Pons (tissue), 1 donor: ENCODE data around the gene SEPTIN5.

Experiments
- DNase-seq: peaks from one replicate; pipeline ENCODE4 v3.0.0-alpha.2; 2016; ENCODE audit warnings: low spot score

The SEPTIN5 gene

DNA sequence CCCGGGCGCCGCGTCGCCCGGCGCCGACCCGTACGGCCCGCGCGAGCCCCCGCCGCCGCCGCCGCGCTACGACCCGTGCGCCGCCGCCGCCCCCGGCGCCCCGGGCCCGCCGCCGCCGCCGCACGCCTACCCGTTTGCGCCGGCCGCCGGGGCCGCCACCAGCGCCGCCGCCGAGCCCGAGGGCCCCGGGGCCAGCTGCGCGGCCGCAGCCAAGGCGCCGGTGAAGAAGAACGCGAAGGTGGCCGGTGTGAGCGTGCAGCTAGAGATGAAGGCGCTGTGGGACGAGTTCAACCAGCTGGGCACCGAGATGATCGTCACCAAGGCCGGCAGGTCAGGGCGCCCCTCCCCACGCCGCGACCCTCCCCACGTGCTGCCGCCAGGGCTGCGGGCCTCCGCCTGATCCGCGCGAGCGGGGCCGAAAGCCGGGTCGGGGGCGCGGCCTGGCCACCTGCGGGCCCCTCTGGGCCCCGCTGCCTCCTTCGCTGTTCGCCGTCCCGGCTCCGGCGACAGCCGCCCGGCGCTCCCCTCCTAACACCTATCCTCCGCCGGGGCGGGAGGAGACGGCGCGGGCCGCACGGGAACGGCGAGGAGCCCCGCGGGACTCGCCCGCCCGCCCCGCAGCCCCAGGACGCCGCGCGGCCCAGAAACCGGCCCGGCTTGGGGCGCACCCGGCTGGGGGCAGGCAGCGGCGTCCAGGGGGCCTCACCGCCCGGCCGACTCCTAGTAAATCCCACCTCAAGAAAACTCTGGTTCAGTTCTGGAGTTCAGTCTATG is 46.8 kb downstream of the SEPTIN5 start:
- DNase-seq, result no peak

DNA sequence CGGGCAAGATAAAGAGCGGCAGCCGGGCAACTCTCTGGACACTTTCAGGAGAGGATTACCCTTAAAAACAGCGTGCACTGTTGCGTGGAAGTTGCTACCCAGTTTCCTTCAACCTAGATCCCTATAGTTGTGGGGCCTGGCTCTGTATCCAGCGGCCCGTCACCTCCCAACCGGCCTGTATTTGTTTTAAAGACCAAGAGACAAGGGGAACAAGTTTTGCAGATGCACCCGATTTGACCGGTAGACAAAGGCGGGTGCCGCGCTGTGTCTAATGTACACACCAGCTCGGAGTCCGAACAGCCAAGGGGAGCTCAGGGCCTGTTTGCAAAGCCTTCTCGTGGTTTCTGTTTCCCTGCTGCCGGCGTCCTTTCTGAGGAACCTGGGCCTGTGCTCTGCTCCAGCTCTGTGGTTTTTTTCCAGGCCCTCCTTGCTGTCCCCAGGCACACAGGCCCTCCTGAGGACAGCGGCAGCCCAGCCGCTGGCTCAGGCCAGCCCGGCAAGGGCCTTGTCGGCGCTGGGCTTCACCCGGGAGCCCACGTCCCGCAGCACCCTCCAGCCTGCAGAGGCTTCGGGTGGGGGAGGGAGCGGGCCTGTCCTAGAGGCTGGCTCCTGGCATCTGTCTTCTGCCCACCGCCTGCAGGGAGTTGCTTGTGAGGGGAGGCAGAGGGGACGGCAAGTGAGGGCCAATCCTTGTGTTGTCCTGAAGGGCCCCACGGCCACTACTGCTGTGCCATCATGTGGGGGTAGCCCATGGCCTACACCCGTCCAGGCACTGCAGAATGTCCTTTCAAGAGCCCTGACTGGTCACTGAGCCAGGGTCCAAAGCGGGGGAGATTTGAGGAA is 47.6 kb downstream of the SEPTIN5 start:
- DNase-seq, result no peak

DNA sequence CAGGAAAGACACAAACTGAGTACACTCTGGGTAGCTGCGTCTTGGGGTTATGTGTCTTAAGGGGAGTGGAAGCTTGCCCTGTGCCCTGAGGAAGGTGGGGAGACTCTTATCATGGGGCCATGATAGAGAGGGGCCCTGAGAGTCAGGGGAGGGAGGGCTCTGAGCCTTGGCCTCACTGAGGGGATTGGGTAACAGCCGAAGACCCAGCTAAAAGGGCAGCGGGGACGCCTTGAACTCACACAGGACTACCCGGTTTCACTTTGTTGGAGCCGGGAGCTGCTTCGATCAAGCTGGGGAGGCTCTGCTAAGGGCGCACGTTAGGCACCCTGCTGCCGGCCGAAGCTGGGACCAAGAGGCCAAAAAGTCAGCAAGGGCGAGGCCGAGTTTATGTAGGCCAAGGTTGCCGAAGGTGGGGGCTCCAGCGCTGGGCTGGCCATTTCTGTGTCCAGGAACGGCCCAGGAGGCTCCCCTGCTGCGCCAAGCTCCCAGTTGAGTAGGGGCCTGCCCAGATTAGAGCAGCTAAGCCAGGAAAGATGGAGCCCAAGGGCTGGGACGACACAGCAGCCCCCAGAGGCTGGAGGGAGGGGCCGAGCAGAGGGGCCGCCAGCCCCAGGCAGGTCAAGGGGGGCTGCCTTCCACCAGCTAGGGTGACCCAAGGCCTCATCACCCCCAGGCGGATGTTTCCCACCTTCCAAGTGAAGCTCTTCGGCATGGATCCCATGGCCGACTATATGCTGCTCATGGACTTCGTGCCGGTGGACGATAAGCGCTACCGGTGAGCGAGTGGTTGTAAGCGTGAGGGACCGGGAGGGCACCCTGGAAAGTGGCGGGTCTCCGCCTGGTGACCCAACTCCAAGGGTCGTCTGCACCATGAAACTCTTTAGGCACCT is 48.5 kb downstream of the SEPTIN5 start:
- no peak for DNase-seq

DNA sequence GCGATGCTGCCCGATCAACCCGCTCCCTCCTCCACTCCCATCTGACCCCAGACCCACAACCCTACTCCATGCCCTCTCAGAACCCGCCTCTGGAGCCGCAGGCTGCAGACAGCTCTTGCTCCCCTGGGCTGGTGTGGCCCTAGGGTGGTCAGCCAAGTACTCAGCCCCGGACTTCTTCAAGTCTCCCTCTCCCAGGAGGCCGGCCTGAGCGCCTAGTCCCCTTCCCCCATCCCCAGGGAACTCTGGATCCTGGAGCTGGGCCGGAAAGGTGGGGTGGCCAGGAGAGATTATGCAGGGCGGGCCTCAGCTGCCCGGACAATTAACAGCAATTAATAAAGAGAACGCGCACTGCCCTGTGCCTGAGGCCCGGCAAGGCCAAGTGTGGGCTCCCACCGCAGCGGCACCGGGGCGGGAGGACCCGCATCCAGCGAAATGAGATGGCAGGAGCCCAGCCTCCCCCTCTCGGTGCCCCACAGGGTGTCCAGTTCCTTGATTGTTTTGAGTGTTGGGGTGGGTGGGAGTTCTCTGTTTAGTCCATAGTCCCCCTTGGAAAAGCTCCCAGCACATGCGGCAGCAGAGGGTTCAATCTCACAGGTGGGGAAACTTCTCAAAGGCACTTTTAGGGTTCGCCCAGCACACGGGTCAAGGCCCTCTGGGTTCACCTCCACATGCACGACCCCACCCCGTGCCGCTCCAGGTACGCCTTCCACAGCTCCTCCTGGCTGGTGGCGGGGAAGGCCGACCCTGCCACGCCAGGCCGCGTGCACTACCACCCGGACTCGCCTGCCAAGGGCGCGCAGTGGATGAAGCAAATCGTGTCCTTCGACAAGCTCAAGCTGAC is 49.4 kb downstream of the SEPTIN5 start:
- no peak for DNase-seq

DNA sequence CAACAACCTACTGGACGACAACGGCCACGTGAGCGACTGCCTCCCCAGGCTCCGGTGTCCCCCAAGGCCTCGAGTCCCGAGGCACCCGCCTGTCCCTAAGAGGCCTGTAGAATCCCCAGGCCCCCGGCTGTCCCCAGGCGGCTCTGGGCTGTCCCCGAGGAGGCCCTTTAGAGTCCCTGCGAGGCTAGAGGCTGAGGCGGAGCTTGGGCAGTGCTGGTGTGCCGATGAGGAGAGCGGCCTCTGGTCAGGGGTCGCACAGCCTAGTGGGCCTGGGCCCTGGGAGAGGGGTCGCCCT is 49.9 kb downstream of the SEPTIN5 start:
- DNase-seq, result no peak

DNA sequence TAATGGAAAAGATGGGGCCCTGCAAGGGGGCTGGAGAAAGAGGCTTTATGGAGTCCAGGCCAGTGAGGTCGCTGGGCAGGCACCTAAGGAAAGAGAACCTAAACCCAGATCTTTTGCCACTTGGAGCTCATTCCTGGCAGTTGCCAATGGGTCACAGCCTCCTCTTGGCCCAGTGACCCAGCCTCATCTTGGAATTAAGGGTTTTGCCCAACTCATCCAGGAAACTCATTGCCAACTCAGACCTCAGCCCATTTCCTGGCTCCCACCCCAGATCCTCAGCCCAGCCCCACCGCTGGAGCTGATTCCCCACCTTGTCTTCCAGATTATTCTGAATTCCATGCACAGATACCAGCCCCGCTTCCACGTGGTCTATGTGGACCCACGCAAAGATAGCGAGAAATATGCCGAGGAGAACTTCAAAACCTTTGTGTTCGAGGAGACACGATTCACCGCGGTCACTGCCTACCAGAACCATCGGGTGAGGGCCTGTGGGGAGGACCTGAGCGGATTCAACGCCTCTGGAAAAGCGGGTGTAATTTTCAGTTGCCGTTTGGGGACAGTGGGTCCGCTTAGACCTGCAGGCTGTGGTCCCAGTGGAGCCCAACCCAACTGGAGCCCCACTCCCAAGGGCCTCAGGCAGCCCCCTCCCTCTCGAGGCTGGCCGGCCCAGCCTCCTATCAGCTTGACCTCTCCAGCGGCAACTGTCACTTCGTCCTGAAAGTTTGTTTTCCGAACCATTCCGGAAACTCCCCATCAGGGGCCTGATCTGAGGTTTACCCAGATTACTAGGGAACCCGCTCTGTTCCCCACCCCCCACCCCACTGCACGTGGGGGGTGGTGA is 50.6 kb downstream of the SEPTIN5 start:
- DNase-seq, result no peak

DNA sequence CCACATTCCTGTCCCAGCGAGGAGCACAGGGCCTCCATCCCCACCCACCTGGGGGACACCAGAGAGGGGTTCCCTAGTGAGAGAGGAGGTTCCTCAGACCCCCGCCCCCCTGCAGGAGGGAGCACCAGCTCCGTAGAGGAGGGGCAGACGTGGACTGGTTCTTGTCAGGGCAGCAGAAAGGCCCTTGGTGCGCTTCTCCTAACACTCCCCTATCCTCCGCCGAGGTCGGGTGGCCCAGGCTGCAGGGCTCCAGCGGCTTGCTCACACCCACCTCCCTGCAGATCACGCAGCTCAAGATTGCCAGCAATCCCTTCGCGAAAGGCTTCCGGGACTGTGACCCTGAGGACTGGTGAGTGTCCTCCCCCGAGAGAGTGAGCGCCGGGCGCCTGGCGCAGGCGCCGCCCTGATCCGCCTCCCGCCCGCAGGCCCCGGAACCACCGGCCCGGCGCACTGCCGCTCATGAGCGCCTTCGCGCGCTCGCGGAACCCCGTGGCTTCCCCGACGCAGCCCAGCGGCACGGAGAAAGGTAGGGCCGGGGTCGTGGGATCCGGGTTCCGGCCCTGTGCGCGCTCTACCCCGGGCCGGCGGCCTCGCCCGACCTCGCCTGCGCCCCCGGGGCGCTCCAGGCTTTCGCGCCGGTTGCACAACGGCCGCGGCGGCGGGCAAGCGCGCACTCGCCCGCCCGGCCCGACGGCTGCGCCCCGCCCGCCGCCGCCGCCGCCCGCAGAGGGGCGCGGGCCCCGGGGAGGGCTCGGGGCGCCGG is 51.4 kb downstream of the SEPTIN5 start:
- DNase-seq, result no peak

DNA sequence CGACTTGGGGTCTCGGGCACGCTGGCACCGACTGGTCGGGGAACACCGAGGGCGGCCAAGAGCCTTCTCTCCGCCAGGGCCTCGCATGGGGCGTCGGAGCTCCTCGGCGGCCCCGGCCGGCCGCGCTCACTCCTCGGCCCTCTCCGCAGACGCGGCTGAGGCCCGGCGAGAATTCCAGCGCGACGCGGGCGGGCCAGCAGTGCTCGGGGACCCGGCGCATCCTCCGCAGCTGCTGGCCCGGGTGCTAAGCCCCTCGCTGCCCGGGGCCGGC is 51.9 kb downstream of the SEPTIN5 start:
- DNase-seq, result no peak

DNA sequence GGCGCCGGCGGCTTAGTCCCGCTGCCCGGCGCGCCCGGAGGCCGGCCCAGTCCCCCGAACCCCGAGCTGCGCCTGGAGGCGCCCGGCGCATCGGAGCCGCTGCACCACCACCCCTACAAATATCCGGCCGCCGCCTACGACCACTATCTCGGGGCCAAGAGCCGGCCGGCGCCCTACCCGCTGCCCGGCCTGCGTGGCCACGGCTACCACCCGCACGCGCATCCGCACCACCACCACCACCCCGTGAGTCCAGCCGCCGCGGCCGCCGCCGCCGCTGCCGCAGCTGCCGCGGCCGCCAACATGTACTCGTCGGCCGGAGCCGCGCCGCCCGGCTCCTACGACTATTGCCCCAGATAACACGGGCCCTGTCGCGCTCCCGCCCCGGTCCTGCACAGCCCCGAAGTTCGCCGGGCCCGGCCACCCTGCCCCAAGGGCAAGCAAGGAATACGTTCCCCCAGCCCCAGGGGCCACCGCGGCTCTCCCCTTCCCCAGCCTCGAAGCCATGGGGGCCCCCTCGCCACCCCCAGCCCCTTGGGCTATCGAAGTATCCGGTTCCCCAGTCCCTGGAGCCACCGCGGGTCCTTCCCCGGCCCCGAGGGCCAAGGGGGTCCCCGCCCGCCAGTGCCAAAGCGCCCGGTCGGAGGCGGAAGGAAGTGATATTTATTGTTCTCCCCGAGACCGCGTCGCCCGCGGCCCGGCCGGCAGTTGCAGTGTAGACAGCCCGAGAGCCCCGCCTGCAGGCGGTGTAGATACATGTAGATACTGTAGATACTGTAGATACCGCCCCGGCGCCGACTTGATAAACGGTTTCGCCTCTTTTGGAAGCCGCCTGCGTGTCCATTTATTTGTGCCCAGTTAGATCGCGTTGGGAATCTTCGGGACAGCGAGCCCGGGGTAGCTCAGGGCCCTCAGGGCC is 52.5 kb downstream of the SEPTIN5 start:
- DNase-seq, result no peak

DNA sequence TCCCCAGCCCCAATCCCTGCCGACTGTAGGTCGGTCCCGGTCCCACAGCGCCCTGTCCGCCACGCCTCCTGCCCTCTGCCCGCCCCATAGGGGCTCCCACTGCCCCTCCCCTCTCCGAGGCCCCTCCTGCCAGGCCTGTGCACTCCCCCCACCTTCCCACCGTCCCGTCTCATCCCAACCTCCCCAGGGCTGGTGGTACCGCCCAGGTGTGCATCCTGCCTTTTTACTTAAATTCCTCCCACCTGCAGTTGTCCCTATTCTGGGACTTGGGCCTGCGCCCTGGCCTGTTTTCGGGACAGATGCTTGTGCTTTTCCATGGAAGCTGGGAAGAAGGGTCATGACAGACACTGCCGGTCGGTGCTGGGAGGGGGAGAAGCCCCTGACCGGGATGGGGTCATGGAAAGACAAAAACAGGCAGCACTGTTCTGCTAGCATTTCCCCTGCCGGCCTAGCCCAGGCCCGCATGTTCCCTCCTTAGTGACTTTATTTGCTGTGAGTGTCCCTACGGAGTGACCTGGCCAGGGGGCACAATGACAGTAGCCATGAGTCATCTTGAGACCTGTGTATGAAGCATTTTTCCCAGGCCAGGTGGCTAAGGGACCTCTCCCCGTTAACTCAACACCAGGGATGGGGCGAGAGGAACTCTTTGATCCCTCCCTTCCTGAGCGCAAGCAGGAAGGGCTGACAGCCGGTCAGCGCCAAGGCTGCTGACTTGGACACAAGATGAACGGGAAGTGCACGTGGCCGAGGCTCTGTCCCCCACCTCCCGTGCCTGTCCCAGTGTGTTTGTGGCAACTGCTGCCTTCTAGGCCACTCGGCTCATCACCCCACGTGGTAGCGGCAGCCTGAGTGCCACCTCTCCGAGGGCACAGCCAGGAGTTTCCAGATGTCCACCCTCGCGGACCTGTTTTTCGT is 53.4 kb downstream of the SEPTIN5 start:
- DNase-seq, result no peak

DNA sequence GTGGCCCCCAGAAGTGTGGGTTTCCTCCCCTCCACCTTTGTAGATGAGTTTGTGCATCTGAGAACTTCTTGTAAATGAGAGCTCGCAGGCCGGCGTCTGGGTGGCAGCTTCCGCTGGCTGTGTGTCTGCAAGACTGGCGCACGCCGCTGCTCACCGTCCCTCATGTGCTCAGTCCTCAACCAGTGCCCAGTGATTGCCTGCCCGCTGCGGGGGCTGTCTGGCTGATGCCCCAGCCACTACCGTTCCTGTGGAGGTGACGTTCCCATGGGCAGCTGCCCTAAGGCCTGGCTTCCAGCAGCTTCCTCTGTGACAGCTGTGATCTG is 55.1 kb downstream of the SEPTIN5 start:
- DNase-seq, result no peak

DNA sequence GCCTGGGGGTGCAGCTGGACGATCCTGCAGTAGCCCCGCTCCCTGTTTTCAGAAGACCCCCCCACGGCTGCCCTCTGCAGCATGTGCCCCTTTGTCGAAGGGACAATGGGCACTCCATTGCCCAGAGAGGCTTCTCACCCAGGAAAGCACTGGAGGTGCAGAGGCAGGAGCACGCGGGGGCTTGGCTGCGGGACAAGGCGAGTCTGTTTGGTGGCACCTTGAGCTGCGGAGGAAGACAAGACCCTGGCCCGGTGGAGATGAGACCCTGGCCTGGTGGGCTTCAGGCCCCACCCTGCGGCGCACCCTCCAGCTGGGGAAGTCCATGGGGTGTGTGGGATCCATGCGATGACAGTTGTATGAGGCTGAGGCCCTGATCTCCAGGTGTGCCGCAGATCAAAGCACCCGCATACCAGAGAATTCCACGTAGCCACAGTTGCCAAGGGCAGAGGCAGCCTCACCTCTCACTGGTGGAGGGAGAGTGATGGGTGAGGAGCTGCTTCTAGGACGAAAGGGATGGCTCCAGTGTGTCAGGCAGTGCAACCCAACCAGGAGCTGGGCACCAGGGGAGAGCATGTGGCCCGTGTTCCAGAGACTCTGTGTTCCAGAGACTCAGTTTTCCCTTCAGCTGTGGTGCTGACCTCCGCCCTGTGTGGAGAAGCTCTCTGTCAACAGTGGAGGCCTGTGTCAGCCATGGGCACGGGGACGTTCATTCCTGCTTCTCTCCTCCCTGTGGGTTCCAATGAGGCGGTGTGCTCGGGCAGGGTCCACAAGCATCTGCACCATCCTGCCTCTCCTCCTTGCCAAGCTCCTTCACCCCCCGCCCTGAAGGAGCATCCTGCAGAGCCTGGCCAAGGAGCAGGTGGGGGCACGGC is 56.3 kb downstream of the SEPTIN5 start:
- DNase-seq, result no peak

DNA sequence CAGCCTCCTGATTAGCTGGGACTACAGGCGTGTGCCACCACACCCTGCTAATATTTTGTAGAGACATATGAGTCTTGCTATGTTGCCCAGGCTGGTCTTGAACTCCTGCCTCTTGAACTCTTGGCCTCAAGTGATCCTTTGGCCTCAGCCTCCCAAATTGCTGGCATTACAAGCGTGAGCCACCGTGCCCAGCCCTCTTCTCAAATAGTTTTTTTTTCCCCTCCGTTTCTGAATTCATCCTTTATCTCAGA is 58.0 kb downstream of the SEPTIN5 start:
- DNase-seq, result no peak
